ENCODE results near the gene SRSF1. TPM values are rescaled to one million over a fixed set of nuclear protein-coding genes. Genes with fewer than 3 reads are reported as not detected.

The SRSF1 gene
- total RNA-seq, 2 experiments from 2014 or later = 298 to 304 TPM

GRCh38 chr17:58043221-58044181 is 36.5 kb upstream of the SRSF1 start:
- DNase-seq = no peak
- POLR2A ChIA-PET = no interaction called here
- no peak overlapping the region for H3K4me3 Mint-ChIP-seq
- peaks cover 44% of the 10 kb centered on the region for H3K27me3 Mint-ChIP-seq
- H3K36me3 Mint-ChIP-seq (ENCODE audit: low read depth) = no peaks in the 10 kb centered on the region
- no peaks in the 10 kb centered on the region for H3K4me1 Mint-ChIP-seq
- CTCF ChIA-PET = no interaction called here
- H3K27ac Mint-ChIP-seq = no peak overlapping the region
- H3K9me3 Mint-ChIP-seq = no peaks in the 10 kb centered on the region

- H3K4me1 Mint-ChIP-seq = no peaks in the 10 kb centered on the region
- CTCF ChIA-PET = interaction anchor here (0.5 kb wide), 1 partner anchor 143 kb away, joined by 4 read pairs; no protein-coding TSS in a partner anchor
- no peaks in the 10 kb centered on the region for H3K9me3 Mint-ChIP-seq
- no peak for DNase-seq
- H3K4me3 Mint-ChIP-seq = no peak overlapping the region
- POLR2A ChIA-PET = no interaction called here
- no peak overlapping the region for H3K27ac Mint-ChIP-seq
- peaks cover 49% of the 10 kb centered on the region for H3K27me3 Mint-ChIP-seq
- no peaks in the 10 kb centered on the region for H3K36me3 Mint-ChIP-seq (ENCODE audit: low read depth)
Measured at GRCh38 chr17:58041161-58041560, 34.1 kb upstream of the SRSF1 start.

DNA sequence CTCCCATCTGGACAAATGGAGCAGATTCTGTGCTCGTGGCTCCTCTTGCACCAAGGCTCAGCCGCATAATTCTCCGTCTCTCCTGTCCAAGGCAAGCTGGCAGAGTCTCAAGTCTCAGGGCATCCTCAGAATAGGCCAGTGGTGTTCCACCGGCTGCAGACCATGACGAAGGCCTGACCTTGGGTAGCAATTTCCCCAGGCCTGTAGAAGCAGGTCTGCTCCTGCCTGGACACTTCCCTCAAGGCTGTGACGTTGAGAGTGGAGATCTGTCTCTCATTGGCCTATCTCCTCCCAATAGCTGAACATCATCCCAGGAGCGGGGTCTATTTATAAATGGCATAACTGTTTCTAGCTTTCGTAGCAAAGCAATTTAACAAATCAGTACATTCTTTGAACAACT is 33.3 kb upstream of the SRSF1 start:
- Mint-ChIP-seq H3K36me3 (ENCODE audit: low read depth) (no peaks in the 10 kb centered on the region), H3K4me1 (no peaks in the 10 kb centered on the region), H3K4me3 (no peak overlapping the region), H3K27ac (no peak overlapping the region), H3K9me3 (no peaks in the 10 kb centered on the region), H3K27me3 (peaks cover 45% of the 10 kb centered on the region)
- no peak for DNase-seq
- CTCF ChIA-PET = no interaction called here
- POLR2A ChIA-PET = no interaction called here

DNA sequence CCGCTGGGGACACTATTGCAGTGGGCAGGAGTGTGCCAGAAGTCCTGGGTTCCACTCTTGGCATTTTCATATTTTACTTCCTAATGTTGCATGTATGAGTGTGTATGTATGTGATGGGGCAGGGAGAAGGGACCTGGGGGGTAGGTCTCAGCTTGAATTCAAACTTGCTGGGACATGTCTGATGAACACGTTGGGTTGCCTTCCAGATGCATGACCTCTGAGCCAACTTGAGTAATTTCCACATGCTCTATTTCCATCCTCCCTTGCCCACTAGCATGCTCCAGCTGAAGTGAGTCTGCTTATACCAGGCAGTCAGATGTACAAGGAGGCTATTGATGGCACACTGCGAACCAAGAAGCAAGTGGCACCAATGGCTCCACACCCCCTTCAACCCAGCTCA is 32.9 kb upstream of the SRSF1 start:
- POLR2A ChIA-PET = no interaction called here
- Mint-ChIP-seq H3K27me3 (peaks cover 45% of the 10 kb centered on the region), H3K27ac (no peak overlapping the region), H3K4me1 (no peaks in the 10 kb centered on the region), H3K4me3 (no peak overlapping the region), H3K9me3 (no peaks in the 10 kb centered on the region), H3K36me3 (ENCODE audit: low read depth) (no peaks in the 10 kb centered on the region)
- DNase-seq = no peak
- CTCF ChIA-PET = no interaction called here

DNA sequence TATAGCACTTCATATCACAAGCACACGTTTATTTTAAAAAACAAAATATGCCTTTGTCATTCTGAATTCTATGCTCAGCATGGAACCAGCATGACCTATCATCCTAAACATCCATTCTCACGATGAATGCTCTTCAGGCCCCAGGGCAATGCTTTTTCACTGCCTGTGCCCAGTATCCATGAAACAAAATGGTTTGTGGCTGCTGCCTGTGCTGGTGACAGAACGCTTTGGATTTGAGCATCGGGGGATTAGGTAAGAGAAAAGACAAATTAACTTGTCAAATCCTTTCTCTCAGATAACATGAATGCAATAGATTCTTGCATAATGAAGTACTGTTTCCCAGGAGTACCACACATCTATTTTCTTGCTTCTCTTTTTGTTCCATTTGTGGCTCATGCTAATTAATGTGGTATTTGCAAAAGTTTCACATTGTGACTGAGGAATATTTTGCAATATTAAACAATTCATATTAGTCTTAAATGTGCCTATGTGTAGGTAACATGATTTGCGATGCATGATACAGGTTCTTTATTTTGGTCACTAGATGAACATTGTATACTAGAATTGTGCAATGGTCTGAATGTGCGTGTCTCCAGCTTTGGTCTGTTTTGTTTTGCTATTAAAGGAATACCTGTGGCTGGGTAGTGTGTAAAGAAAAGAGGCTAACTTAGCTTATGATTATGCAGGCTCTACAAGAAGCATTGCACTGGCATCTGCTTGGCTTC is 25.8 kb upstream of the SRSF1 start:
- Mint-ChIP-seq H3K36me3 (ENCODE audit: low read depth) (no peaks in the 10 kb centered on the region), H3K9me3 (no peaks in the 10 kb centered on the region), H3K4me3 (no peak overlapping the region), H3K27ac (no peak overlapping the region), H3K4me1 (no peaks in the 10 kb centered on the region), H3K27me3 (peaks cover 22% of the 10 kb centered on the region)
- POLR2A ChIA-PET = no interaction called here
- CTCF ChIA-PET = no interaction called here
- no peak for DNase-seq

- no peak overlapping the region for H3K4me3 Mint-ChIP-seq
- H3K36me3 Mint-ChIP-seq (ENCODE audit: low read depth) = no peaks in the 10 kb centered on the region
- ChIA-PET CTCF (interaction anchor here (0.7 kb wide), 1 partner anchor 117 kb away, joined by 3 read pairs; no protein-coding TSS in a partner anchor), POLR2A (interaction anchor here (0.6 kb wide), 1 partner anchor 97 kb away, joined by 3 read pairs; no protein-coding TSS in a partner anchor)
- no peaks in the 10 kb centered on the region for H3K9me3 Mint-ChIP-seq
- no peak for DNase-seq
- H3K4me1 Mint-ChIP-seq = no peaks in the 10 kb centered on the region
- H3K27me3 Mint-ChIP-seq = peaks cover 35% of the 10 kb centered on the region
- no peak overlapping the region for H3K27ac Mint-ChIP-seq
Measured at GRCh38 chr17:58028578-58028977, 21.5 kb upstream of the SRSF1 start.

GRCh38 chr17:58020401-58020800 is 13.4 kb upstream of the SRSF1 start:
- DNase-seq = no peak
- CTCF ChIA-PET = no interaction called here
- H3K4me3 Mint-ChIP-seq = no peak overlapping the region
- H3K27me3 Mint-ChIP-seq = peaks cover 14% of the 10 kb centered on the region
- H3K27ac Mint-ChIP-seq = no peak overlapping the region
- POLR2A ChIA-PET = interaction anchor here (3.5 kb wide), 1 partner anchor 14 kb away, joined by 17 read pairs; the partner anchor contains the start of gene SRSF1
- H3K9me3 Mint-ChIP-seq = no peaks in the 10 kb centered on the region
- H3K4me1 Mint-ChIP-seq = no peaks in the 10 kb centered on the region
- no peaks in the 10 kb centered on the region for H3K36me3 Mint-ChIP-seq (ENCODE audit: low read depth)

GRCh38 chr17:58019521-58019920 is 12.5 kb upstream of the SRSF1 start:
- H3K4me1 Mint-ChIP-seq = no peaks in the 10 kb centered on the region
- H3K27ac Mint-ChIP-seq = no peak overlapping the region
- ChIA-PET POLR2A (interaction anchor here (3.5 kb wide), 1 partner anchor 13 kb away, joined by 17 read pairs; the partner anchor contains the start of gene SRSF1), CTCF (interaction anchor here (0.7 to 1.2 kb wide), 4 partner anchors 12 to 660 kb away, joined by 3 to 4 read pairs (median 3); partner anchors contain the start of gene SRSF1)
- H3K36me3 Mint-ChIP-seq (ENCODE audit: low read depth) = no peaks in the 10 kb centered on the region
- H3K27me3 Mint-ChIP-seq = peaks cover 11% of the 10 kb centered on the region
- no peak overlapping the region for H3K4me3 Mint-ChIP-seq
- DNase-seq = no peak
- H3K9me3 Mint-ChIP-seq = no peaks in the 10 kb centered on the region

DNA sequence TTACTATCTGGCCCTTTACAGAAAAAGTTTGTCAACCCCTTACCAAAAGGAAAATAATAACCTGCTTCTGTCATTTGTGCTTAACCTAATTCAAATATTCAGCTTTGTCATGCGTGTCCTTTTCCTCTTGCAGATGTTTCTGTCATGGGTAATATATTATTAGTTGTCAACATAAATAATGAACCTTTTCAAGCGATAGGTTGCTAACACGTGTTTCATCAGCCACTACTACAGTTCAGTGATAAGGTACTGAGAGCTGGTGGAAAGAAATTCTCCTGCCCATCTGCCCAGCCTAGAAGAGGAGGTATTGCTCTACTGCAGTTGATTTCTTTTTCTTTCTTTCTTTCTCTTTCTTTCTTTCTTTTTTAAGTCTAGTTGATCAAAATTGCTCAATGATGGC is 12.0 kb upstream of the SRSF1 start:
- no peaks in the 10 kb centered on the region for H3K9me3 Mint-ChIP-seq
- peaks cover 9% of the 10 kb centered on the region for H3K27me3 Mint-ChIP-seq
- H3K36me3 Mint-ChIP-seq (ENCODE audit: low read depth) = no peaks in the 10 kb centered on the region
- no peak overlapping the region for H3K4me3 Mint-ChIP-seq
- CTCF ChIA-PET = interaction anchor here (0.7 to 1.2 kb wide), 4 partner anchors 12 to 660 kb away, joined by 3 to 4 read pairs (median 3); partner anchors contain the start of gene SRSF1
- DNase-seq = no peak
- no peaks in the 10 kb centered on the region for H3K4me1 Mint-ChIP-seq
- POLR2A ChIA-PET = interaction anchor here (3.5 kb wide), 1 partner anchor 12 kb away, joined by 17 read pairs; the partner anchor contains the start of gene SRSF1
- no peak overlapping the region for H3K27ac Mint-ChIP-seq

DNA sequence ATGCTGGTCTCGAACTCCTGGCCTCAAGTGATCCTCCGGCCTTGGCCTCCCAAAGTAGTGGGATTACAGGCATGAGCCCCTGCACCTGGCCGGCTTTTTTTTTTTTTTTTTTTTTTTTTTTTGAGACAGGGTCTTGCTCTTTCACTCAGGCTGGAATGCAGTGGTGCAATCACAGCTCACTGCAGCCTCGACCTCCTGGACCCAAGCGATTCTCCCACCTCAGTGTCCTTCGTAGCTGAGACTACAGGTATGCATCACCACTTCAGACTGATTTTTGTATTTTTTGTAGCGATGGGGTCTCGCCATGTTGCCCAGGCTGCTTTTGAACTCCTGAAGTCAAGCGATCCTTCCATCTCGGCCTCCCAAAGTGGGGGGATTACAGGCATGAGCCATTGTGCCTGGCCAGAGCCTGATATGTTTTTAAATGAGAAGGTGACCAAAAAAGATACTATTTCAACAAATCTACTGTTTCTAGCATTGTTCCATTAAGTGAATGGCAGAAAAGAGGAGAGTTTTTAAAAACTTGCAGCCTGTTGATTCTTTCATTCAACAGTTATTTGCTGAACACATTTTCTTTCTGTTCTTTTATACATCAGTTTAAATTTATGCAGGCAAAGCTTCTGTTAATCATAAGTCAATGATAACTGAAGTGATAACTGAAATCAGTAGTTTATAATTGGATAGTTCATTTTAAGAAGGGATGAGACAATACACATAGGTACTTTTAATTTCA is 3.2 kb upstream of the SRSF1 start:
- ChIA-PET POLR2A (interaction anchor here (1.1 to 1.4 kb wide), 2 partner anchors 11 to 74 kb away, joined by 5 read pairs; no protein-coding TSS in a partner anchor), CTCF (interaction anchor here (0.7 to 0.9 kb wide), 3 partner anchors 11 to 913 kb away, joined by 3 to 6 read pairs (median 4); no protein-coding TSS in a partner anchor)
- Mint-ChIP-seq H3K4me3 (no peak overlapping the region), H3K27ac (no peak overlapping the region), H3K4me1 (peaks cover 29% of the 10 kb centered on the region), H3K36me3 (ENCODE audit: low read depth) (peaks cover 27% of the 10 kb centered on the region), H3K9me3 (no peaks in the 10 kb centered on the region), H3K27me3 (peaks cover 2% of the 10 kb centered on the region)
- DNase-seq = no peak

DNA sequence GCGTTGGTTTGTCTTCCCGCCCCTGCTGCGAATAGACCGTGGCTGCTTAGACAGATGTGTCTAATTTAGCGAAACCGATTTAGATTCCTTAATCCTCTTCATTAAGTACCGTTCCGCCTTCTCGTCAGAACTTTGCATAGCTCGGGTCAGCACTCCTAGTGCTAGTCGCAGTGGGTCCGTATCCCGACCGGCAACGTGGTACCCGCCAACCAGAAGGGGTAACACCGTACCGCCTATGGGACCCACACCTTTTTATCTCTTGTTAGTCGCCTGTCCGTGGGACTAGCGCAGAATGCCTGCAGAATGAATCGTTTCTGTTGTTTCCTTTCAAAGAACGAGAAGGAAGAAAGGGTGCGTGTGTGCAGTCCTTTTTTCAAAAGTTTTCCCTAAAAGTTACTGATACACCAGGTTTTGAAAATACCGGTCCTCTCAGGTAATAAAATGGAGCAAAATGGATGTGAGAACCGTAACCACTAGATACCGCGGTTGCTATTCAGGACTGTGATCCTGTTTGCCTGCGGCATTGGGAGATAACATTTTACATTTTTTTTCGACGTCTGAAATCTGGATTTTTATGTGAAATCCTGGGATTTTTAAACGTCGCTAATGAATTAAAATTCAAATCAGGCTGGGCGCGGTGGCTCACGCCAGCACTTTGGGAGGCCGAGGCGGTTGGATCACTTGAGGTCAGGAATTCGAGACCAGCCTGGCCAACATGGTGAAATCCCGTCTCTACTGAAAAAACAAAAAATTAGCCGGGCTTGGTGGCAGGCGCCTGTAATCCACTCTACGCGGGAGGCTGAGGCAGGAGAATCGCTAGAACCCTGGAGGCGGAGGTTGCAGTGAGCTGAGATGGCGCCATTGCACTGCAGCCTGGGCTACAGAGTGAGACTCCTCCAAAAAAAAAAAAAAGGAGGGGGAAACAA is 998 bp upstream of the SRSF1 start:
- peak overlapping the region; percentile 99 for H3K27ac Mint-ChIP-seq
- ChIA-PET CTCF (interaction anchor here (0.6 to 2.7 kb wide), 14 partner anchors 9 to 162 kb away, joined by 3 to 16 read pairs (median 4); partner anchors contain the start of genes CUEDC1 and DYNLL2), POLR2A (interaction anchor here (0.5 to 4.1 kb wide), 42 partner anchors 10 to 1147 kb away, joined by 3 to 86 read pairs (median 4); partner anchors contain the start of genes DYNLL2, MRPS23, OR4D2 and PRR11)
- H3K27me3 Mint-ChIP-seq = no peaks in the 10 kb centered on the region
- peak overlapping the region; percentile 99 for H3K4me3 Mint-ChIP-seq
- peaks cover 49% of the 10 kb centered on the region for H3K36me3 Mint-ChIP-seq (ENCODE audit: low read depth)
- no peak for DNase-seq
- H3K4me1 Mint-ChIP-seq = peaks cover 48% of the 10 kb centered on the region
- H3K9me3 Mint-ChIP-seq = no peaks in the 10 kb centered on the region

Data from activated CD4-positive, alpha-beta memory T cell treated with anti-CD3 and anti-CD28 coated beads, Interleukin-2, amount 10 ng/mL, durations not matched to agents 7 days and 5 days (primary cell).